HG03457 (cell line): ENCODE data around the gene GDI2.
"Not testable (repeated sequence)": the region's sequence is repeated elsewhere in the genome, so short reads cannot be mapped to it uniquely, and the experiment has no call there.

Source experiments
- ATAC-seq: cut with Tn5 transposase; IDR thresholded peaks from one replicate; pipeline ENCODE4 v1.9.1; 2021; ENCODE audit warnings: moderate number of reproducible peaks; ENCODE audit not compliant: unreplicated experiment

The GDI2 gene

DNA sequence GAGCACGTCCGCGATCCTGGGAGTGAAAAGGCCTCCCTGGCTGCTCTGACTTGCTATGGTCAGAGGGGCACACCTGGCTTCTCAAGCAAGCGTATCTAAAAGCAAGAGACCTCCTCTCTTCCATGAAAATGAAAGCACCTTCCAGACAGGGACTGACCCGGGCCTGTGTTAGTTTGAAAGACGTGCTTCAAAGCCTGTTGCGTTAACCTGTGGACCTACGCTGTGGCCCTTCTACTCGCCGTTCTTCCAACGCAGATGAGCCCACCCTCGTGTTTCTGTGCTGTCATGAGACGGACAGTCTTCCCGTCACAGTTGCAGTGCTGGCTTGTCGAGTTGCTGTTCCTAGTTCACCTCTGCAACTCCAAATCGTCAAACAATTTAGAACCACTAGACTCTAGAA lies 15.5 kb upstream of the GDI2 start:
- ATAC-seq: no peak

DNA sequence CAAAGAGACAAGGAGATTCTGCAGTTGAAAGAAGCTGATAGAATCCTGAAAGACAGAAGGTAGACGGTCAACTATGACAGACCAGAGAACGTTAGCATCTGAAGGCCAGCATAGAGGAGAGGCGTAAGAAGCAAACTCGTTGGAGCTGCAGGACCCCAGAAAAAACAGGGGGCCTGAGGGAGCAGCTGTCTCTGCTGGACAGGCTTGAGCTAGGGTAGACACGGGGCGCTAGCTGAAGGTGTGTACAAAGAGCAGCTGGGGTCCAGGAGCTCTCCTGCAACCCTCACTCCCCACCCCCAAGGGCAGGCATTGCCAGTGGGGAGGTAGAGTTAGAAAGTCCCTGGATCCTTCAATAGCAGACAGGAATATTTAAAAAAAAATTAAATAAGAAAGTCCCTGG lies 14.6 kb upstream of the GDI2 start:
- no peak for ATAC-seq

DNA sequence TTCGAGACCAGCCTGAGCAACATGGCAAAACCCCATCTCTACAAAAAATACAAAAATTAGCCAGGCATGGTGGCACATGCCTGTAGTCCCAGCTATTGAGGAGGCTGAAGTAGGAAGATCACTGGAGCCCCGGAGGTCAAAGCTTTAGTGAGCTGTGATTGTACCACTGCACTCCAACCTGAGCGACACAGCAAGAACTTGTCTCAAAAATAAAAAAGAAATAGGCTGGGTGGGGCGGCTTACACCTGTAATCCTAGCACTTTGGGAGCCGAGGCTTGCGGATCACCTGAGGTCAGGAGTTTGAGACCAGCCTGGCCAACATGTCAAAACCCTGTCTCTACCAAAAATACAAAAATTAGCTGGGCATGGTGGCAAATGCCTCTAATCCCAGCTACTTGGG lies 13.3 kb upstream of the GDI2 start:
- not testable (repeated sequence) for ATAC-seq

DNA sequence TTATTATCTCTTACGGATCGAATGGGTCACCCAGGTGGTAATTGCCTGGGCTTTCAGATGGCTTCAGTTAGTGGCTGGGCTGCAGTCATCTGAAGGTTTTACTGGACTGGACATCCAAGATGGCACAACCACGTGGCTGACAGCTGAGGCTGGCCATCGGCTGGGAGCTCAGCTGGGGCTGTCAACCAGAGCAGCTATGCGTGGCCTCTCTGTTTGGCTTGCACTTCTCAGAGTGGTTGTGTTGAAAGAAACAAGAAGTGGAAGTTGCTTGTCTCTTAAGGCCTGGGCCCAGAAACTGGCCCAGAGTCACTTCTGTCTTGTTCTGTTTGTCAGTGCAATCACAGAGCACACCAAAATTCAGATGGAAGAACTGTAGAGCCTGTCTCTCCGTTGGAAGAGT lies 5.7 kb upstream of the GDI2 start:
- no peak for ATAC-seq

DNA sequence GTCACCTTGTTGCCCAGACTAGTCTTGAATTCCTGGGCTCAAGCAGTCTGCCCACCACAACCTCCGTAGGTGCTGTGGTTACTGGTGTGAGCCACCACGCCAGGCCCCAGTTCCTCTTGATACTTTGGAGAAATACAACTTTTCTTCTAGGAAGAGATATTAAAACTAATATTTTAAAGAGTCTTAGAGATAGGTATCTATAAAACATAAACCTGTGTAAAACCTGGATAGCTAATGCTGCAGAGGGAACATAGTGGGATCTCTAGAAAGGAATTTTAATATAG lies 4.8 kb upstream of the GDI2 start:
- ATAC-seq: no peak

DNA sequence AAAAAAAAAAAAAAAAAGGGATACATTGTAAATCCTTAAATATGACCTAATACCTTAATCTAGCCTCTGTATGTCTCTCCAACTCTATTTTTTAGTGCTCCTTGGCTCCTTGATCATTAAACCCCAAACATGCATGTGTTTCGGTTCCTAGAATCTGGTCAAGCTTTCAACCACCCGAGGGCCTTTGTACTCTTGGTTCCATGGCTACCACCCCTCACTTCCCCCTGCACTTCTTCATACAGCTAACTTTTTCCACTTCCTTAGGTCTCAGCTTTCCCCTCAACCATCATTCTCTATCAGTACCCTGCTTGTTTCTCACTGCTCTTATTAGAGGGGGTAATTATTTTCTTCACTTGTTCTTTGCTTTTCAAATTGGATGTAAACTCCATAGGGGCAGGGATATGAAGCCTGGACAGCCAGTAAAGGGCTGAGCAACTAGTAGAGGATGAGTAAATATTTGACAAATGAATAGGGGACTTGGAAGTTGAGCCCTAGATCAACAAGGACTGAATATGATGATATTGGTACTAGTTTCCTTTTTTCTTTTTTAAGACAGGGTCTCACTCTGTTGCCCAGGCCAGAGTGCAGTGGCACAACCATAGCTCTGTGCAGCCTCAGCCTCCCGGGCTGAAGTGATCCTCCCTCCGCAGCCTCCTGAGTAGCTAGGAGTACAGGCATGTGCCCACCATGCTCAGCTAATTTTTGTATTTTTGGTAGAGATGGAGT lies 4.3 kb upstream of the GDI2 start:
- ATAC-seq: no peak

DNA sequence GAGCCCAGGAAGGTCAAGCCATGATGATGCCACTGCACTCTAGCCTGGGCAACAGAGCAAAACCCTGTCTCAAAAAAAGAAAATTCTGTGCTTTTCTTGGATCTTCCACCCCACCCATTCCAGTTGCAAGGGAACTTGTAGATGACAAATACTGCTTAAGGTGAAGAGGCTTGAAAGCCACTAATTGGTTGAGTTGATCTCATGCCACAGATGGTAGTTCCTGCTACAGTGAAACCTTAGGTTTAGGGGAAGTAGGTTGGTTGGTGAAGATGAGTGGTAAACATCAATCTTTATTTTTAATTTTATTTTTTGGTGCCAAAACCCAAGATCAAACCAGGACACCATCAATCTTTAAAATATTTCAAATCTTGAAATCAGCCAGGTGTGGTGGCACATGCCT lies 2.9 kb upstream of the GDI2 start:
- ATAC-seq: no peak

DNA sequence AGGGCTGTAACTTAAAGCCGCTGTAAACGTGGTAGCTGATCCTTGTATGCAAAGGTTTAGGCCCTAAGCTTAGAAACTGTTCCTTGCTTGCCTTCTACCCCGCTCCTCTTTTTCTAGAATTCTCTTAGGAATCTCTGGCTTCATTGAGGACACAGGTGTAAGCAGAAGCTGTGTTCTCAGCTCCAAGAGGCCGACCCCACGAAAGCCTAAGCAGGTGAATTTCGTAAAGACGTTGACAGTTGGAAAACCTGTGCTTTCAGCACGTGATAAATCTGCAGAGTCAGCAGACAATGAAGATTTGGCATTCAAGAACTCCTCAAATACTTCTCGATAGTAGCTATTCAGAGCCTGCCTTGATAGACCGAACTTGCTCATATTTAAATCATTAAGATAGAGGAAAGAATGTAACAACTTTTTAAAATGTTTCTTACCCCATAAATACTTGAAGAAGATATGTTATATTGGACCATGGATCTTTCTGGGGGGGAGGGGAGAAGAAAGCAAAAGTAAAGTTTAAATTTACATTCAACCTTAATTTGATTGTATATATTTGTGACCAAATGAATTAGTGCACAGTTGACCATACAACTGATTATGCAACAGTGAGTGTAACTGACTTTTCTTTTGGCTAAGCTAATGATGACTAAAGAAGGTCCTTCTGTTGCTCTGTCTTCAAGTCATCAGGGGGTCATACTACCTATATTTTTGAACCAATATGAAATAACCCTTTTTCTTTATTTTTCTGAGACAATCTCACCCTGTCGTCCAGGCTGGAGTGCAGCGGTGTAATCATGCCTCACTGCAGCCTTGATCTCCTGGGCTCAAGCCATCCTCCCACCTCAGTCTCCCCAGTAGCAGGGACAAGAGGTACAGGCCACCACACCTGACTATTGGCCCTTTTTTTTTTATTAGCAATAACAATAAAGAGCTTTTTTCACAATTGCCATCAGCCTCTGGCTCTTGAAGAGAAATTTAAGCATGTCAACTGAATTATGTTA lies 1.2 kb upstream of the GDI2 start:
- no peak for ATAC-seq

DNA sequence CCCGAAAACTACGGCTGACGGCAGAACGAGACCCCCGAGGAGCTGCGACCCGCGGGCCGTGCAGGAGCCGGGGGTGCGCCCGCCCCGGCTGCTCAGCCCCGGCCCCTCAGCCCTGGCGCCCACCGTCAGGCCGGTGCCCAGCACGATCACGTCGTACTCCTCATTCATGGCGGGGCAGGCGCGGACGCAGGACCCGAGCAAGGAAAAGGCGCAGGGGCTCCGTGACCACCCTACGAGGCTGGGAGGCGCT lies 218 bp downstream of the GDI2 start:
- ATAC-seq: peak; percentile 20

DNA sequence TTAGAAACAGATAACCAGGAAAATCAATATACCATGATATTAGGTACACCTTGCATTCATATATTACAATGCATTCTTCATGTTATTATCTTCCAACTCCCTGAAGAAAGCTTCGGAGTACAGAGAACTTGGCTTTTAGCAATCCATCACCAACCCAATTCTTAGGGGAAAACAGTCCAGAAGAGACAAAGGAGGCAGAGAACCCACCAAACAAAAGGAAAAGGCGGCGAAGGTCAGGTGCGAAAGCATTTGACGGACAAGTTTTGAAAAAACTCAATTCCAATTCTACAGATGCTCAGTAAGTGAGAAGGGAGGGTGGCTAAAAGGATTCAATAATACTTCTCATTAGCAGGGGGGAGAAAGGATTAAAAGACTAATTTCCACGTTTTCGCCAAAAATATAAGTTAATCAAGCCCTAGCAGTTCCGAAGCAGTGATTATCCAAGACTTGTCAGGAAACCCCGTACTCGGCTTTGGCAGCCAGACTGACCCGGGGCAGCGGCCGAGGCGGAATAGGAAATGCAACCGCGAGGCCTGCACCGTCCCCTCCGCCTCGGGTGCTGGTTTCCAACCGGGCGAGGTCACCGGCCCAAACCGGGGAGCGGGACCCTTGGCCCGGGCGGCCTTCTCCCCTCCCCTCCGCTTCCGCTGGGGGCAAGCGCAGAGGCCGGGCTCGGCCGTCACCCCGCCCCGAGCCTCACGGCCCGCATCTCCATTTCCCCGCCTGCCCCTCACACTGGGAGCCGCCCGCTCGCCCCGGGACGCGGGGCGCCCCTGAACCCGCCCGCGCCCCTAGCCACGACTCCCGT lies 747 bp downstream of the GDI2 start:
- ATAC-seq: peak; percentile 7

DNA sequence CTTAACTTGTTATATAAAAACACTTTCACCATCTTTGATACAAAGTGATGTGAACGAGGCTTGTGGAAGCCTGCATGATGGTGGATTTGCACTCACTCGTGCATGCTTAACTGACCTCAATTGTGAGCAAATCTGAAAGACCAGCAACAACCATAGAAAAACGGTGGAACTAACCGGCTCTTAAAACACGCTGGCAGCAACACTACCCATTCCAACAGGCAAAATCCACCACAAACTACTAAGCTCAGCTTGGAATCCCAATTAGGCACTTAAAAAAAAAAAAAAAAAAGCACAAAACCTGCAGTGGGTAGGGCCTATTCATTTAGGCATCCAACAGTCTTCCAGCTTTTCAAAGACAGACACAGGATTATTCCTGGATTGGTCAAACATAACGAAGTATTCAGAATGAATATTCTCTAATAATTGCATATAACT lies 1.8 kb downstream of the GDI2 start:
- no peak for ATAC-seq

DNA sequence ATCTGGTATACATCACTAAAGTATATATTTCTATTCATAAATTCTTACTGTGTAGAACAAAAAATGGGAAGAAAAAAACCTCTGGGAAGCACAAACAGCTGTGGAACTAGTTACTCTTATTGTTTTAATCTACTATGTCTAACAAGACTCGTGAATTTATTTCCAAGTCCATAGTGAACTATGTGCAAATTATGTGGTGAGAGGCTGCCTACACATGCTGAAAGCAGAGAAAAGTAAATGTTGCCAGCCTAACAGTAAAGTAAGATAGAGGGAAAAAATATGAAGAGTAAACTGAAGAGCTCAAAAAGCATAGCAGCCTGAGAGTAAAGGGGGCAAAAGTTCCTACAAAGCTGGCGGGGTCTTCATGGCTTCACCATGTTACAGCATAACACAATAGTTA lies 3.0 kb downstream of the GDI2 start:
- ATAC-seq: no peak

DNA sequence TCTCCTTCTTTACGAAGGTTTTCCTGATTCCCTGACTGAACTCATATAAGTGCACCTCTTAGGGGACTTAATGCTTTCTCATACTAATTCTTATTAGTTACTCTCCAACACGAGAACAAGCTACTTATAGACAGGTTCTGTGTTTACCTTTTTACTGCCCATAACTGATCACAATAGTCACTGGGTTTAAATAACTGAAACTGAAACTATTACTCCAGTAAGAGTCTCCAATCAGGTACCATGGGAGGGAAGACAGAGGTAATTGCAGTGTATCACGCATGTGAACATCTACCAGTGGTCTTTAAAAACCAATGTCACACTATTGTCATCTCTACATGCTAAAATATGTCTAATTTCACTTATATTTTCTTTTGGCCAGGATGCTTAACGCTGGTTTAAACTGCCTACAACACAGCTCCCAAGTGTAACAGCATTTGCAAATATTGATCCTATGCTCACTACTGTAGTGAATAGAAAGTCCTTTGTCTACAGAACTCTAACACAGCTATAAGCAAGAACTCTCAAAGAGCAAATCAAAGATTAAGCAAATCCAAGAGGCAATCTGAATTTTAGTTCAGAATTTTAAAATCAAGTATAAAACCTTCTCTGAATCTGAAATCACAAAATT lies 3.6 kb downstream of the GDI2 start:
- no peak for ATAC-seq

DNA sequence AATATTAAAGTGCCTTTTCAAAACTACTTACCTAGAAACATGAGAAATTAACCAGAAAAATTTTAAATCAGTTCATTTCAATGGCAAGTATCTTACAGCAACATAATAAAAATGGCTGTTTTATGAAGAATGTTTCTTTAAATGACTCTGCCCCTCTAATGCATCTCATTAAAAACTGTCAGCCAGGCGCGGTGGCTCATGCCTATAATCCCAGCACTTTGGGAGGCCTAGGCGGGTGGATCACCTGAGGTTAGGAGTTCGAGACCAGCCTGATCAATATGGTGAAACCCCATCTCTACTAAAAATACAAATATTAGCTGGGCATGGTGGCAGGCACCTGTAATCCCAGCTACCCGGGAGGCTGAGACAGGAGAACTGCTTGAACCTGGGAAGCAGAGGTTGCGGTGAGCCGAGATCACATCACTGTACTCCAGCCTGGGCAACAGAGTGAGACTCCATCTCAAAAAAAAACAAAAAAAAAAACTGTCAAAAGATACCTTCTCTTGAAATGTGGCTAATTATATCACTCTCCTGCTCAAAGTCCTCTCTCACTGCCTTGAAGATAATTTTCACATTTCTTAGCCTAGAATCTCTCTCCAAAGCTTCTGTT lies 4.3 kb downstream of the GDI2 start:
- ATAC-seq: not testable (repeated sequence)

DNA sequence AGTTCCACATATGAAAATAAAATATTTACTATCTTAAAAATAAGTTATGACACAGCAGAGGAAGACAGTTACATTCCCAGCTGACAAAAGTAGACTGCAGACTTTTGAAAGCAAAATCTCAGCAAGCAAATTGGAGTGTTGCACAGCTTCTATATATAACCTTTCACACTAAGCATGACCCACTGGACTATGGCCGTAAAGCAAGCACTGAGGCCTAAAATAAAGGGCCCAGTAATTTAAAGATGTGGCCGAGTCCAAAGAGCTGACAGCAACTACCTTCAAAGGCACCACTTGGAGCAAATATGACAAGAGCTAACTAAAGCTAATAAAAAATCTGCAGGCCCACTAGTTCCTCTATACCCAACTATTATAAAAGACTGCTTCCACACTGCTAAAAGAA lies 6.5 kb downstream of the GDI2 start:
- ATAC-seq: no peak

DNA sequence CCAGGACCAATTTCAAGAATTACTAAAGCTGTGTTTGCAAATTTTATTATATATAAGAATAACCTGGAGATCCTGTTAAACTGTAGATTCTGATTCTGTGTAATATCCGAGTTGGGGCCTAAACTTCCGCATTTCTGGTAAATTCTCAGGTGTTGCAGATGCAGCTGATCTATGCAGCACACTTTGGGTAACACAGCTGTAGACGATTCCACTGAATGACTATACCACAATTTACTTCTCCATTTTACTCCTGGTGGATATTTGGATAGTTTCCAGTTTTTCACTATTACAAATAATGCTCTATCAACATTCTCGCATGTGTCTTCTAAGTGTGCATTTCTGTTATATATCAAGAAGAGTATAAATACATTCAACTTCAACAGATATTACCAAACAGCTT lies 7.5 kb downstream of the GDI2 start:
- ATAC-seq: no peak

DNA sequence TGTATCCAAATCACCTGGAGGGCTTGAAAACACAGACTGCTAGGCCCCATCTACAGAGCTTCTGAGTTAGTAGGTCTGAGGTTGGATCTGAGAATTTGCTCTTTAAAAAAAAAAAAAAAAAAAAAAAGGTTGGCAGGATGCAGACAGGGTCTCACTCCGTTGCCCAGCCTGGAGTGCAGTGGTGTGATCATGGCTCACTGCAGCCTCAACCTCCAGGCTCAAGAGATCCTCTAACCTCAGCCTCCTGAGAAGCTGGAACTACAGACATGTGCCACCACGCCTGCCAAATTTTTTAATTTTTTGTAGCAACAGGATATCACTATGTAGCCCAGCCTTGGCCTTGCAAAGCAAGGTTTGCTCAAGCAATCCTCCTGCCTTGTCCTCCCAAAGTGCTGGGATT lies 8.0 kb downstream of the GDI2 start:
- ATAC-seq: no peak

DNA sequence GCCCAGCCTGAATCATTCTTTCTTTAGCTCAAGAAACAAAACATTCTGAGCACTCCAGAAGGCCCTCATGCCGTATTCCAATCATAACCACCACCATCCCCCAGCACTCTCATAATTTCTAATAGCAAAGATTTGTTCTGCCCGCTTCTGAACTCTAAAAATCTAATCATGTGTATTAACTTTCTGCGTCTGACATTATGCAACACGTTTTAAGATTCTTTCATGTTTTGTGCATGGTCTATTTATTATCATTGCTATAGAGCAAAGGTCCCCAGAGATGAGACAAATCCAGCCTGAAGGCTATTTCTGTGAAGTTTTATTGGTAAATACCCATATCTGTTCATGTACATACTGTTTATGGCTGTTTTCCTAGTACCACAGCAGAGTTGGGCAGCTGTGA lies 8.8 kb downstream of the GDI2 start:
- ATAC-seq: no peak

DNA sequence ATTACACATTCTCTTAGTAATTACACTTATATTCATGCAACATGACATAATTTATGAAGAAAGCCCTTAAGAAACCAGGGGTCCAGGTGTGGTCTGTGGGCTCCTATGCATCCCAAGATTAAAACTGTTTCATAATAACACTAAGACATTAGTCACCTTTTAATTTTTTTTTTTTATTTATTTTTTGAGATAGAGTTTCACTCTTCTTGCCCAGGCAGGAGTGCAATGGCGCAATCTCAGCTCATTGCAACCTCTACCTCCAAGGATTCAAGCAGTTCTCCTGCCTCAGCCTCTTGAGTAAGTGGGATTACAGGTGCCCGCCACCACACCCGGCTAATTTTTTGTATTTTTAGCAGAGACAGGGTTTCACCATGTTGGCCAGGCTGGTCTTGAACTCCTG lies 12.5 kb downstream of the GDI2 start:
- no peak for ATAC-seq

DNA sequence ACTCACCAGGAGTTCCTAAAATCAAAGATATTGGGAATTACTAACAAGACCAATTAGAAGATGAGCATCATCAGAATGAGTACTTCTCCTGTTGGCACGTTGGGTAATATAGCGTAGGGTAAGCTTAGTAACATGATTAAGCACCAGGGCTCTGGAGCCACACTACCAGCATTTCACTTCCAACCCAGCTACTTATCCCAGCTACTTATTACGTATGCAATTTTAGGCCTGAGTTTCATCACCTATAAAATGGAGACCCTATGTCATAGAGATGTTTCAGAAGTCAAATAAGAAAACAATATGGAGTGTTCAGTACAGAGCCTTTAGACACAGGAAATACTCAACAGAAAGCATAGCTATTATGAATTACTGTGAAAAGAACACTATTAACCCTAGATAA lies 19.0 kb downstream of the GDI2 start:
- no peak for ATAC-seq

DNA sequence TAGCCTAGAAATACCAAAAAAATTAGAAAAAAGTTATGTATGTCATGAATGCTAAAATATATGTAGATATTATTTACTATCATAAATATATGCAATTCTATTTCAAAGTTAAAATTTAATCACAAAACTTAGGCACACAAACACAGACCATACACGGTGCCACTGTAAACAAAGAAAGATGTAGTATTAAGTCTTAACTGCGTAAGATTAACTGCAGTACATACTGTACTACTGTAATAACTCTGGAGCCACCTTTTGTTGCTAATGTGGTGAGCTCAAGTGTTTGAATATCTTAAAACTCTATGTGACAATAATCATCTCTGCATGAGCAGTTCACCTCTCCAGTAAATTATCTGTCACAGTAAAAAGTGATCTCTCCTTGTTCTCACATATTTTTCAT lies 23.6 kb downstream of the GDI2 start:
- no peak for ATAC-seq
